SIG-M5 treated with dmso at 0.1 percent for 504 hours (cell line): ENCODE measurements around the gene ATP5ME.
A peak's percentile ranks its signal among the peaks of the same experiment; 100 is the strongest.

Experiments used
- DNase-seq: peaks from one replicate; lab custom pipeline; 2025; ENCODE audit not compliant: unreplicated experiment; lab: John Stamatoyannopoulos, UW

Gene ATP5ME

GRCh38 chr4:684623-685327 is 10.7 kb upstream of the ATP5ME start:
- DNase-seq = no peak

- DNase-seq = peak; percentile 38
Observed at GRCh38 chr4:683982-684622, 10.0 kb upstream of the ATP5ME start.

DNA sequence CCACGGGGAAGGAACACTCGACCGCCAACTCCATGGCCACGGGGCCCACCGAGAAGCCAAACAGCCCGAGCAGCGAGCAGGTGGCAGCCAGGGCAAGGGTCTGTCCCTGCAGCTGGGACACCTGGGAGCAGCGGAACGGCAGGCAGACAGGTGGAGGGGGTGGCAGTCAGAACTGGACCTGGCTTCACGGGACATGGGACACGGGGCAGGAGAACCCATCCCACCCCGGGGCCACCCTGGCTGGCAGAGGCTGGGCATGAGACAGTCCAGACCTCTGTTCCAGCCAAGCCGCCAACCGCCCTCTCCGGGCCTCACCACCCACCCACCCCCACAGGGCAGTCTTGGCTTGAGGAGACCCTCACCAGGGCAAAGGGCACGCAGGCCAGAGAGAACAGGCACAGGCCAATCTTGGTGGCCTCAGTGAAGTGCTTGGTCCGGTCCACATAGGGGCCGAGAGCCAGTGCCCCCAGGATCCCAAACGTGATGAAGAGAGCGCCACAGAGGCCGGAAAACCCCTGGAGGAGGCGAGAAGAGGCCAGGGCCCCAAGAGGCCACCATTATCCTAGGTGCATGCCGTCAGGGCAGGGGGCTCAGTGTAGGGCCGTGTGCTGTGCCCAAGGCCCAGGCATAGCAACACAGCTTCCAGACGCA is 9.3 kb upstream of the ATP5ME start:
- no peak for DNase-seq

GRCh38 chr4:682490-683172 is 8.6 kb upstream of the ATP5ME start:
- no peak for DNase-seq

DNA sequence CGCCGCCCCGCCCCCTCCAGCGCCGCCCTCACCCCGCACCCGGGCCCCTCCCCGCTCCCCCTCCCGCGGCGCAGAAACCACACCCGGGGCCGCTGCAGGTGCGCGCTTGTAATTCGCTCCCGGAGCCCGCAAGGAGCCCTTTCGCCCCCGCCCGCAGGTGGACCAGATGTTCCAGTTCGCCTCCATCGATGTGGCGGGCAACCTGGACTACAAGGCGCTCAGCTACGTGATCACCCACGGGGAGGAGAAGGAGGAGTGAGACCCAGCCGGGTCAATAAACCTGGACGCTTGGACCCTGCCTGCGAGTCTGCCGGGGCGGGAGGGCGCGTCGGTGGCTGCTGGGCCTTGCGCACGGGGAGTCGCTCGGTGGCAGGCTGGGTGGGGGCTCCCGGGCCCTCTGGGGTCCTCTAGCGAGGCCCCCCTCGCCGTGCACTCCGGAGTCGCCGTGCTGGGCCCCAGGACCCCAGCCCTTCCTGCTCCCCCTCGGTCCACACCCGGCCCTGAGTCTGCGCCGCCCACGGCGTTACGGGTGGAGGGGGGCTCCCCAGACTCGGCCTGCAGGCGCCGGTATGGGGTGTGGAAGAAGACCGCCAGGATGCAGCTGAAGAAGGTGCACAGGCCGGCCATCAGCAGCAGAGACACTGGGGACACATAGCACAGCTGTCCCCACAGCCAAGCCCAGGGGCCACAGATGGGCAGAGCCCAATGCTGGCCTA is 7.8 kb upstream of the ATP5ME start:
- no peak for DNase-seq

- no peak for DNase-seq
Observed at GRCh38 chr4:680928-681645, 7.0 kb upstream of the ATP5ME start.

DNA sequence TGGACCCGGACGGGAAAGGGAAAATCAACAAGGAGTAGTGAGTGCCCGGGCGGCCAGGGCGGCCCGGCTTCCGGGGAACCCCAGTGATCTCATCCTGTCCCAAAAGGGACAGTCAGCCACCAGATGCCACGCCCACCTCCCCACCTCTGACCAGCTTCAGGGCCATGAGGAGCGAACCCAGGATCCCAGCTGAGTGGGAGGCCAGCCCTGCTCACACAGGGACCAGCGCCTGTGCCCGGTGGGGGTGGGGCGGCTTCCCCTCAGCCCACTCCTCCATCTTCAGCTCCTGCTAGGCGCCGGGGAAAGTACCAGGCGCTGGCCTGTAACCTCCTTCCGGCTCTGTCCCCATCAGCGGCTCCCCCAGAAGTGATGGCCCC is 6.5 kb upstream of the ATP5ME start:
- DNase-seq = no peak

DNA sequence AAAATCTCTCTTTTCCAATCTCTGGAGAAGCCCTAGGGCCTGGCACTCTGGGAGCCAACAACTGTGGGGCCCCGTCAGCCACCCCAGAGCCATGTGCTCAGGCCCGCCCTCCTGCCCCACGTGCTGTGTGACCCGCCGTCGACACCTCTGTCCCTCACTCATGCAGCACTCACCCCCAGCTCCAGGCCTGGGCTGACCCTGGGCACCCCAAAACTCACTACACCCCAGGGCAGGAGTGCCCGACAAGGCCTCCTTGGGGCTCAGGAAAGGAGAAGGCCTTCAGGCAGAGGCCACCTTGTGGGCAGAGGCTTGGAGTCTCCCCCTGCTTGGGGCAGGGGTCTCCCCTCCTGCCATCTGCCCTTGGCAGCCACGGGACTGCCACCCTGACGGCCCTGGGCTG is 6.0 kb upstream of the ATP5ME start:
- no peak for DNase-seq

DNA sequence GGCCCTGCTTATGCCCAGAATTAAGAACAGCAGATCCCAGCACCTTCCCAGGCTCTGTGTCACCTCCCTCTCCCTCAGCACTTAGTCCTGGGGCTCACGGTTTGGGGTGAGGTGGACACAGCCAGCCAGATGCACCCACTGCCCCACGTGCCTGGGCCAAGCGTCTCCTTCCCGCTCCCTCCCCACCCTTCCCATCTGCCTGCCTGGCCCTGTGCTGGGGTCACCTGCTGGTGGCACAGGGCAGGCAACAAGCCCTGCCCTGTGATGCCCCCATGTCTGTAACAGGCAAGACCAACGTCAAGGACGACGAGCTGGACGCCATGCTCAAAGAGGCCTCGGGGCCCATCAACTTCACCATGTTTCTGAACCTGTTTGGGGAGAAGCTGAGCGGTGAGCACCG is 5.6 kb upstream of the ATP5ME start:
- no peak for DNase-seq

DNA sequence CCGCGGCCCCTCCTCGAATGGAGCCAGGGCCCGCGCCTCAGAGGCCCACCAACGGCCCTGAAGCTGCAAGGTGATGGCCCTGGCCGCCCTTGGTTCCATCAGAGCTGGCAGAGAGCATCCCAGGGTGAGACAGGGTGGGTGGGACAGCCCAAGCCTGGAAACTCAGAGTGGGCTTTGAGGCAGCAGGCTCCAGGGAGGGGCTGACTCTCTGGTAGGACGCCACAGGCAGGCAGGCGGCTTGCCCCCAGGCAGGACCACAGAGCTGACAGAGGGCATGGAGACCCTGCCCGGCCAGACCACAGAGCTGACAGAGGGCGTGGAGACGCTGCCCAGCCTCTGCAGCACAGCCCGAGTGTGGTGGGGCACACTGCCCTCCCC is 5.0 kb upstream of the ATP5ME start:
- DNase-seq = no peak

GRCh38 chr4:678331-679103 is 4.4 kb upstream of the ATP5ME start:
- DNase-seq = no peak

- DNase-seq = no peak
Observed at GRCh38 chr4:677431-678293, 3.6 kb upstream of the ATP5ME start.

- DNase-seq = no peak
Observed at GRCh38 chr4:676871-677235, 2.8 kb upstream of the ATP5ME start.

DNA sequence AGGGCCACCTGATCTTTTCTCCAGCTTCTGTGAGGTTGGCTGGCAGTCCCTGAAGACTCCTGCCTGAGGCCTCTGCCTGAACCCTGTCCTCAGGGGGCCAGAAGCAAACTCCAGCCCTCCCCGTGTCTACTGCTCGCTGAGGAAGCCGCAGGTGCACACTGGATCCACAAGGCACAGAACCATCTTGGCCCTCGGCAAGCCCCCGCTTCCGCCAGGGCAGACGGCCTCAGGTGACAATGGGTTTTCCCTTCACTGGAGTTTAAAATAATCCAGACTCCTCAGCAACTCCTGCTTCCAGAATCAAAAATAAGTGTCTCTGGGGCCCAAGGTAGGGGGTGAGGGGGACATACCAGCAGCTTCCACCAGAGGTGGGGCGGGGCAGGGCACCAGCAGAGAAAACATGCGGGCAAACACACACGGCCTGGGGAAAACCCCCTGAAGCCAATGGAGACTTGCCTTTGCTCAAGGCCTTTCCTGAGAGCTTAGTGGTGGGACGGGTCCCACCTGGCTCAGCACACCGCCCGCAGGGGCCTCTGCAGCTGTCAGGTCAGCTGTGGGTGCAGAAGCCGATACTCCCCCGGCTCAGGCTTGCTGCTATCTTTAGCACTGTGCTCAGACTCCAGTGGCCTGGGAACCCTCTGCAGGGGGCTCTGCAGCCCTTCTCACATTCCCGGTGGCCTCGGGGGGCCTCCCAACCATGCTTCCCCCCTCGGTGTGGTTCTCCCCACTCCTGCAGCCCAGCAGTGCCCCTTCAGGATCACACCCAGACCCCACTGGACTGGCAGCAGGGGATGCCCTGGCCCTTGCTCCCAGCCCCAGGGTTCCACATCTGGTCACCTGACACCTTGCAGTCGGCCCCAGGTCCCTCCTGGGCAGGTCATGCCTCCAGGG is 2.1 kb upstream of the ATP5ME start:
- no peak for DNase-seq

GRCh38 chr4:675036-675882 is 1.2 kb upstream of the ATP5ME start:
- peak; percentile 48 for DNase-seq

DNA sequence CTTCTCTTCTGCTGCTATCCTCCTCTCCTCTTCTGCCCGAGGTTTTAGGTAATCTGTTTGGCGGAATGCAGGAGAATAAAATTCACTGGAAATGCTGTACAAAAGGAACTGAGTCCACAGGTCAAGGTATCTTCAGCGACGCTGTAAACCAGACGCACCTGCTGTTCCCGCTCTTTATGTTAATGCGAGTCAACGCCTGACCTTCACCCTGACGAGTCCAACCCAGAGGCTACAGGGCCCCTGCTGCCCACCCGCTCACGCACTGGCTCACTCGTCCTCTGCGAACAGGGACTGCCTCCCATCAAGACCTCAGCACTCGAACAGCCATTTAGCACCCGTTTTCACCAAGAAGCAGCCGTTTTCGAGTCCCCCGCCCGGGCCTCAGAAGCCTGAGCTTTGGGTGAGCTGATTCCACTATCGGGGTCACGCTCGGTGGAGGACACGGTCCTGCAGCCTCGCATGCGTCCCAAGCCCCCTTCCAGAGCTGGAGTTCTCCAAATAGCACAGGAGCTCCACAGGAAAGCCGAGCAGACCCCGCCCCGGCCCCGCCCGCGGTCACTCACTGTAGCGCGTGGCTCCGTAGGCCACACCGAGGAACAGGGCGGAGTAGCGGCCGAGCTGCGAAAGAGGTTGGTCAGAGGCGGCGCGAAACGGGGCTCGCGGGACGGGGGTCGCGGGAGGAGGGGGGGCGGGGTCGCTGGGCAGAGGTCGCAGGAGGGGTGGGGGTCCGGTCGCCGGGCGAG is 556 bp downstream of the ATP5ME start:
- no peak for DNase-seq
